H54 (cell line): Measurements from ENCODE around the gene PKNOX2.

ENCODE experiments used
- DNase-seq: peaks from one replicate; pipeline ENCODE4 v3.0.0; 2011; ENCODE audit warnings: low spot score, mixed read lengths; ENCODE audit not compliant: insufficient read length
- FAIRE-seq: peaks from 3 replicates; lab custom pipeline; 2011; peaks lifted over from hg19 to GRCh38; lab: Jason Lieb, UNC
- POLR2A ChIP-seq: IDR thresholded peaks from 2 replicates; pipeline ENCODE4 v1.6.1; 2011; ENCODE audit warnings: low read depth, mild to moderate bottlenecking, low read length

PKNOX2 gene

GRCh38 chr11:125320347-125321076 is 156.0 kb downstream of the PKNOX2 start:
- no peak for DNase-seq
- TF ChIP-seq POLR2A: no peak
- no peak for FAIRE-seq

GRCh38 chr11:125322289-125322688 is 157.7 kb downstream of the PKNOX2 start:
- no peak for FAIRE-seq
- no peak for DNase-seq
- no peak for TF ChIP-seq POLR2A

GRCh38 chr11:125325196-125325595 is 160.6 kb downstream of the PKNOX2 start:
- TF ChIP-seq POLR2A: no peak
- FAIRE-seq: no peak
- no peak for DNase-seq

GRCh38 chr11:125326126-125326525 is 161.6 kb downstream of the PKNOX2 start:
- DNase-seq (no peak), FAIRE-seq (no peak)
- no peak for TF ChIP-seq POLR2A

- FAIRE-seq (no peak), DNase-seq (no peak)
- TF ChIP-seq POLR2A: no peak
These were observed 163.1 kb downstream of the PKNOX2 start for GRCh38 chr11:125327518-125328224.

- no peak for TF ChIP-seq POLR2A
- FAIRE-seq: no peak
- no peak for DNase-seq
These were observed 163.7 kb downstream of the PKNOX2 start for GRCh38 chr11:125328225-125328580.

GRCh38 chr11:125329786-125330185 is 165.2 kb downstream of the PKNOX2 start:
- TF ChIP-seq POLR2A: no peak

GRCh38 chr11:125330462-125331325 is 166.1 kb downstream of the PKNOX2 start:
- no peak for TF ChIP-seq POLR2A
- FAIRE-seq (no peak), DNase-seq (no peak)

More at GRCh38 chr11:125329786-125330185, 165.2 kb downstream of the PKNOX2 start:
- DNase-seq (no peak), FAIRE-seq (no peak)

- TF ChIP-seq POLR2A: no peak
- DNase-seq (no peak), FAIRE-seq (no peak)
These were observed 166.9 kb downstream of the PKNOX2 start for GRCh38 chr11:125331357-125332035.

GRCh38 chr11:125332821-125333220 is 168.3 kb downstream of the PKNOX2 start:
- DNase-seq (no peak), FAIRE-seq (no peak)
- TF ChIP-seq POLR2A: no peak

GRCh38 chr11:125333354-125334073 is 169.0 kb downstream of the PKNOX2 start:
- FAIRE-seq (no peak), DNase-seq (no peak)
- no peak for TF ChIP-seq POLR2A

GRCh38 chr11:125335106-125335505 is 170.6 kb downstream of the PKNOX2 start:
- TF ChIP-seq POLR2A: no peak
- FAIRE-seq (no peak), DNase-seq (no peak)
